Measurements from ENCODE around the gene ZP2. TPM values are rescaled to one million over a fixed set of nuclear protein-coding genes. Genes with fewer than 3 reads are reported as not detected.

Gene ZP2
- total and polyA plus RNA-seq, 4 donors, result not detected

GRCh38 chr16:21205303-21205702 is 6.1 kb downstream of the ZP2 start:
- no peaks in the 10 kb centered on the region for H3K27me3 ChIP-seq (ENCODE audit: control insufficient read depth in 4 of 4, insufficient read depth in 4 of 4, low read length in 3 of 4)
- no peak overlapping the region for H3K9ac ChIP-seq (ENCODE audit: low read depth in 1 of 2, low read length in 2 of 2)
- peaks cover 0 to 3% (median 0%) of the 10 kb centered on the region in 4 donors for H3K4me1 ChIP-seq (ENCODE audit: control insufficient read depth in 4 of 4, insufficient read depth in 4 of 4, low read length in 3 of 4)
- H3K27ac ChIP-seq (ENCODE audit: low read depth in 1 of 2, low read length in 2 of 2), result no peak overlapping the region
- TF ChIP-seq SP1 (IDR thresholded peaks at IDR 0.05), result no peak
- TF ChIP-seq HNF4A (conservative IDR thresholded peaks at IDR 0.05), result peak in 1 of 2 donors; percentile 39
- DNase-seq (ENCODE audit: low spot score), result no peak
- H3K36me3 ChIP-seq (ENCODE audit: control insufficient read depth in 4 of 4, insufficient read depth in 3 of 4, low read depth in 1 of 4, low read length in 3 of 4), result no peaks in the 10 kb centered on the region
- H3K4me3 ChIP-seq (ENCODE audit: low read depth in 1 of 3, low read length in 3 of 3), result no peak overlapping the region
- H3K9me3 ChIP-seq (ENCODE audit: control insufficient read depth in 4 of 4, low read length in 3 of 4), result no peaks in the 10 kb centered on the region

GRCh38 chr16:21203155-21203797 is 8.1 kb downstream of the ZP2 start:
- Histone ChIP-seq H3K9ac (ENCODE audit: low read depth in 1 of 2, low read length in 2 of 2) (no peak overlapping the region), H3K4me1 (ENCODE audit: control insufficient read depth in 4 of 4, insufficient read depth in 4 of 4, low read length in 3 of 4) (peaks cover 0 to 3% (median 0%) of the 10 kb centered on the region in 4 donors), H3K36me3 (ENCODE audit: control insufficient read depth in 4 of 4, insufficient read depth in 3 of 4, low read depth in 1 of 4, low read length in 3 of 4) (no peaks in the 10 kb centered on the region), H3K9me3 (ENCODE audit: control insufficient read depth in 4 of 4, low read length in 3 of 4) (no peaks in the 10 kb centered on the region), H3K27ac (ENCODE audit: low read depth in 1 of 2, low read length in 2 of 2) (no peak overlapping the region), H3K27me3 (ENCODE audit: control insufficient read depth in 4 of 4, insufficient read depth in 4 of 4, low read length in 3 of 4) (no peaks in the 10 kb centered on the region), H3K4me3 (ENCODE audit: low read depth in 1 of 3, low read length in 3 of 3) (no peak overlapping the region)
- 62% methylated on average over 7 of the region's 7 CpGs for WGBS
- TF ChIP-seq HNF4A (conservative IDR thresholded peaks at IDR 0.05) (peak; percentile 34 to 63), HNF4G (IDR thresholded peaks at IDR 0.05) (no peak)
- DNase-seq (ENCODE audit: low spot score), result no peak

- no peak overlapping the region for H3K4me3 ChIP-seq (ENCODE audit: low read depth in 1 of 3, low read length in 3 of 3)
- TF ChIP-seq ZBTB33 (IDR thresholded peaks at IDR 0.05) (no peak), HNF4A (conservative IDR thresholded peaks at IDR 0.05) (no peak), EGR1 (IDR thresholded peaks at IDR 0.05; ENCODE audit: low read depth in 2 of 2) (no peak), REST (IDR thresholded peaks at IDR 0.05) (no peak), FOXA2 (IDR thresholded peaks at IDR 0.05) (no peak), TAF1 (conservative IDR thresholded peaks at IDR 0.05) (no peak), HNF4G (IDR thresholded peaks at IDR 0.05) (no peak), NR2F2 (IDR thresholded peaks at IDR 0.05) (no peak), JUND (IDR thresholded peaks at IDR 0.05) (no peak), GABPA (IDR thresholded peaks at IDR 0.05 in 1 of 2, conservative IDR thresholded peaks at IDR 0.05 in 1 of 2) (no peak), SP1 (IDR thresholded peaks at IDR 0.05) (no peak), RAD21 (IDR thresholded peaks at IDR 0.05) (no peak), MAX (IDR thresholded peaks at IDR 0.05) (no peak), RXRA (IDR thresholded peaks at IDR 0.05) (no peak), FOXA1 (IDR thresholded peaks at IDR 0.05) (no peak), ATF3 (IDR thresholded peaks at IDR 0.05) (no peak), YY1 (IDR thresholded peaks at IDR 0.05) (no peak), CTCF (IDR thresholded peaks at IDR 0.05; ENCODE audit: low read depth, low read length, missing input control) (no peak)
- H3K9me3 ChIP-seq (ENCODE audit: control insufficient read depth in 4 of 4, low read length in 3 of 4), result no peaks in the 10 kb centered on the region
- DNase-seq (ENCODE audit: low spot score), result no peak
- H3K9ac ChIP-seq (ENCODE audit: low read depth in 1 of 2, low read length in 2 of 2), result no peak overlapping the region
- 70% methylated on average over 5 of the region's 5 CpGs for WGBS
- H3K4me1 ChIP-seq (ENCODE audit: control insufficient read depth in 4 of 4, insufficient read depth in 4 of 4, low read length in 3 of 4), result peaks cover 0 to 3% (median 0%) of the 10 kb centered on the region in 4 donors
- no peaks in the 10 kb centered on the region for H3K36me3 ChIP-seq (ENCODE audit: control insufficient read depth in 4 of 4, insufficient read depth in 3 of 4, low read depth in 1 of 4, low read length in 3 of 4)
- no peak overlapping the region for H3K27ac ChIP-seq (ENCODE audit: low read depth in 1 of 2, low read length in 2 of 2)
- no peaks in the 10 kb centered on the region for H3K27me3 ChIP-seq (ENCODE audit: control insufficient read depth in 4 of 4, insufficient read depth in 4 of 4, low read length in 3 of 4)
These were observed 11.7 kb downstream of the ZP2 start for GRCh38 chr16:21199607-21200218.
